HG03097 (cell line): ENCODE measurements around the gene VAV2.

ENCODE experiments used
- ATAC-seq: cut with Tn5 transposase; IDR thresholded peaks from one replicate; pipeline ENCODE4 v1.9.1; 2021; ENCODE audit not compliant: unreplicated experiment, low FRiP score

VAV2 gene

DNA sequence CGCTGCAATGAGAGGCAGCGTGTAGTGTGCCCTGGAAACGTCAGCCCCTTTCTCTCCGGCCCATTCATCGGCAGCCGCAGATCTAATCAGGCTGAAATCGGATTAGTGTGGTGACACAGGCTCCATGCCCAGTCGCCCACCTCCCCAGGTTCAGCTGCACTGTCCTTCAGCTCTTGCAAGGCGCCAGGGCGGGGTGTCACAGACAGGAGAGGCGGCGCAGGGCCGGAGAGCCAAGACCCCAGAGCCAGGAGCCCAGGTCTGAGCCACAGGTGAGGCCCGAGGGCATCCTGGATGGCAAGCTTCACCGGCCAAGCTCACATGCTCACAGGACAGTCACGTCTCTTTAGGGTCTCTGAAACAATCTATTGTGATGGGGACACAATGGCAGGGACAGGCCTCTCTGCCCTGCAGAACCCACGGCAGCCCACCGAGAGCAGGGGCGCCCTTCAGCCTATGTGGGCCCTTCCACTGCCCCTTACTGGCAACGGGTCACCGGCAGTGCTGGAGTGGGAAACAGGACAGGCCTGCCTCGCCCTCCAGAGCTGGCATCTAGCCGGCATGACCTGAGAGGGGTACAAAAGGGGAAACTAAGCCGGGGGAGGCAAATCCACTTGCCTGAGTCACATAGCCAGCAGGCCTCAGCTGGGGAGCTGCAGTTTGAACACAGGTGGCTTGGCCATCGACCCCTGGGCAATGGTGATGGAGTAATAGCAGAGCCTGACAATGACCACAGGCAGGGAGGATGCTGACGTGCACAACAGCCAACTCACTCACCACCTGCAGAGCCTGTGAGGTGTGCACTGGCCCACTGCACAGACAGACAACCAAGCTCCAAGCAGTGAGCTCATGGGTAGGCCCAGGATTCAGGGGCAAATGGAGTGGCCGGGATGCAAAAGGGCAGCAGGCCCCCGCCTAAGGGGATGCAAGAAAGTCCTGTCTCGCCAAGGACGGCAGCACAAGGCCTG is 48.1 kb downstream of the VAV2 start:
- ATAC-seq = no peak

DNA sequence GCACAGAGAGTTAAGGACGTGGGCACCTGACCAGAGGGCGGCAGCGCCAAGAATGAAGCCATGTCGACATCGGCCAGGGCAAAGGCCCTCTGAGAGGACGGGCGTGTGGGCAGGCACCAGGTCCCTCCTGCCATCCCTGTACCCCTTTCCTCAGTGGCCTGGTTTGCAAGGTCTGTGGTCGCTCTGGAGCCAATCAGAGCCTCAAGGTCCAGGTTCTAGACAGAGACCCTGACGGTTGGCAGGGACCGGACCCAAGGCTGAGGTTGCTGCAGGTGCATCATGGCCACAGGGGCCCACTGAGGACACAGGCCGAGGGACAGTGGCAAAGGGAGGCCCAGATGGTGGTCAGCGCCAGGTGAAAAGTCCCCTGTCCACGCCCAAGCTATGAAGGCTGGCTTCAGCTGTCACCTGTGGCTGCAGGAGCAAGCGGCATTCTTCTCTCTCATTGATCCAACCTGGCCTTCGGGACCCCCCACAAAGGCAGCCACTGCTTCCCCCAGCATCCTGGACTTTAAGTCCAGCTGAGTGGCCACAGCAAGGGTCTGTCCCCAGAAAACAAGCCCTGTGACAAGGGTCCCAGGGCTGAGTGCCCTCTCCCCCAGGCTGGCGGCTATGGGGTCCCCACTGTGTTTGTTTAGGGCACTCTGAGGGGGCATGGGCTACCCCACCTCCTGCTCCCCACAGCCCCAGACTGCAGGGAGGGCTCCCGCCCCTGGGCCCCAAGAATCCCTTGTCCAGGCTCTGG is 48.9 kb downstream of the VAV2 start:
- no peak for ATAC-seq

DNA sequence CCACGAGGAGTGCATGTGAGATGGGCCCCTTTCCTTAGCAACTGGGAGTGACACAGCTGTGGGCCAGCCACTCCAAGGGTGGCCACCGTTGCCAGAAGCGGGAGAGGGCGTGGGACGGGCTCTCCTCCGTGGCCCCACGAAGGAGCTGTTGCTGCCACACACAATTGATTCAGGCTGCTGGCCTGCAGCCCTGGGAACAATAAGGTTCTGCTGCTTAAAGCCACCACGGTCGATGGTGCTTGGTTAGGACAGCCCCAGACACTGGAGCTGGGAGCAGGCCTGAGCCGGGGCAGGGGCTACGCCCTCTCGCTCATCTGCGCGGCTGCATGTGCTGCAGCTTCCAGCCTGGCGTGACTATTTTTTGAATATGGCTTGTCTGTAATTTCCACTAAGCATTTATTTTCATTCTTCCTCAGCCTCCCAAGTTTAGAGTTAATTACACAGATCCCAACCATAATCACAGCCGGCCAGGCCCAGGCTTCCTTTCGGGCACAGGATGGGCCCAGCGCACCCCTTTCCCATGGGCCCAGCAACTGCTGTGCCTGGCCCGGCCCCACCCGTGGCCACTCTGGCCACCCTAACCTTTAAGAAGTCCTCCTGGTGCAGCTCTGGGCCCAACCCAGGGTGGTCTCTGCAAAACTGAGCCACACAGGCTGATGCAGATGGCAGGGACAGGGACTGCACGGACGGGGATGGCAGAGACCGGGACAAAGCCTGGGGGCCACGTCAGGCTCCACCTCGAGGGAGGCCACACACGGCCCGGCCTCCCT is 49.7 kb downstream of the VAV2 start:
- ATAC-seq = no peak

DNA sequence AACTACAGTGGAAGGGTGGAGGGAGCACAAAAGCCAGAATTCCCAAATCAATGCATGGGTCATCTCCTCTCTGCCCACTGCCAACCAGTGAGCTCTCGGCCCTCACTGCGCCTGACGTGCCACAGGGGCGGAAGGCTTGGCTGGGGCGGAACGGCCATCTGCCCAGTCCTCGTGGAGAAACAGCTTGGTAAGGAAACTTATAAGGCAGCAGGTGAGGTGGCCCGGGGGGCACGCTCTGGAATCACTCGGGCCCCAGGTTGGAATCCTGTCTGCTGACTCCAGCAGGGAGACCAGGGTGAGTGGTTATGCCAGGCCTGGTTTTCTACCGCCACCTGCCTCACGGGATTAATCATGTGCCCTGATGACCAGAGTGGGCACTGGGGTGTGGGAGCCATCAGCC is 52.3 kb downstream of the VAV2 start:
- ATAC-seq = no peak

DNA sequence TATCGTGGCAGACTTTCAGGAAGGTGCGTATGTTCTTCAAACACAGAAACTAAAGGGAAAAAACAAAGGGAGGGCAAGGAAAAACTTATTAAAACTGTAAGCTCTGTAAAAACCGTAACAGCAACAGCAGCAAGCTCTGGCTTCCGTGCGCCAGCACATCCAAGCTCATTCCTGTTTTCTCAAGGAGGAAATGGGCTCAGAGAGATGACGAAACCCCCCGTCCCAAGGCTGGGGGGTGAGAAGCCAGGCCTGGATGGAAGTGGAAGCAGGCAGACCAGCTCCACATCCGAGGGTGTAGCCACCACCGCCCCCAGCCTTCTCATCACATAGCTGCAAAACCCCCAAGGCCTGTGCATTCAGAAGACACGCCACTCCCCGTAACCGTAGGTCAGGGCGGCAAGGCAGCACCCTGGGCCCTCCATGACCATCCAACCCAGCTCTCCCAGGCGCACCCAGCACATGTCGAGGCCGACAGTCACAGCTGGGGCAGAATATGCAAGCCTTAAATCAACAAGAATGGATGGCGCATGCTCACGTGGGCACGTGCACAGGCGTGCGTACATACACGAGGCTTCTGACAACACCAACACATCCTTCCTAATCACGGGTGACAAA is 52.8 kb downstream of the VAV2 start:
- no peak for ATAC-seq

DNA sequence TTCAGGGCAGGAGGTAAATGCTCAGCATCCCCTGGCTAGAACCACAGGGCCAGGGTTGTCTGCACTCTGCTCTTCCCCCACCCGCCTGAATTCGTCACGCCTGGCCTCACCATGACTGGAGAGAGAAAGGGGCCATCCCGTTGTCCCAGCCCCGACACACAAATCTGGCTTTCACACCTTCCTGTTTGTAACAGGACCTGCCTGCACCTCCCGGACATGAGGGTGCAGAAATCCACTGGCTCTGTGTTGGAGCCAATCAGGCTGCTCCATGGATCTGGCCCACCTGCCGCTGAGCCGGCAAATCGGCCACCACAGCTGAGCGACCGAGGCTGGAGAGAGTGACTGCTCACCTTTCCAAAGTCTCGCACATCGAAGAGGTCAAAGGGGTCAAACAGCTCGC is 53.4 kb downstream of the VAV2 start:
- no peak for ATAC-seq

DNA sequence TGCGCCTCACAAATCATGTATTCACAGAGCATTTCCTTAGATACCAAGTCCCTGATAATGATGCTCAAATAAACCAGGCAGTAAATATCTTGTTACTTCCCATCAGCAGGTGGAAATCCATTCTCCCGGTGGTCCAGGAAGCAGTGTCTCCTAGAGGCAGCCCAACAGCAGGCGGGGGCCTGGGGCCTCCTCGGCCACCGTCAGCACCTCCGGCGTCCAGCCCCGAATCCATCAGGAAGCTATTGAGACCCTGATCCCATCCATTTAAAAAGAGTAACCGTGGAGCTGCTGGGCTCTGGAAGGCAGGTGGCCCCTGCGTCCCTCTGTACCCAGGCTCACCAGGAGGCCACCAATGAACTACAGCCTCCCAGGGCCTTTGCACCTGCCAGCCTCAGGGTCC is 54.0 kb downstream of the VAV2 start:
- ATAC-seq = no peak

DNA sequence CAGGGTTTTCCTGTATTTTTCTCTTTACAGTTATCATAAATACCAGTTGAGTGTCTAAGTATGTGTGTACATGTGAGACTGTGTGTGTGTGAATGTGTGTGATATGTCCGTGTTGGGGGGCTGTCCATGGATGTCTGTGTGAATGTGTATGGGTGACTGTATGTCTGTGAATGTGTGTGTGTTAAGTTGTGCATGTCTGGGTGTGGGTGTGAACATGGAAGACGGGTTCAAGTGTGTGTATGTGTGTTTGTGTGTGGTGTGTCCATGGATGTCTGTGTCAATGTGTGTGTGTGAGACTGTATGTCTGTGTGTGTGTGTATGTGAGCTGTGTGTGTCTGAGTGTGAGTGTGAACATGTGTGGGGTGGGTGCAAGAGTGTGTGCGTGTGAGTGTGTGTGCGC is 55.0 kb downstream of the VAV2 start:
- no peak for ATAC-seq

DNA sequence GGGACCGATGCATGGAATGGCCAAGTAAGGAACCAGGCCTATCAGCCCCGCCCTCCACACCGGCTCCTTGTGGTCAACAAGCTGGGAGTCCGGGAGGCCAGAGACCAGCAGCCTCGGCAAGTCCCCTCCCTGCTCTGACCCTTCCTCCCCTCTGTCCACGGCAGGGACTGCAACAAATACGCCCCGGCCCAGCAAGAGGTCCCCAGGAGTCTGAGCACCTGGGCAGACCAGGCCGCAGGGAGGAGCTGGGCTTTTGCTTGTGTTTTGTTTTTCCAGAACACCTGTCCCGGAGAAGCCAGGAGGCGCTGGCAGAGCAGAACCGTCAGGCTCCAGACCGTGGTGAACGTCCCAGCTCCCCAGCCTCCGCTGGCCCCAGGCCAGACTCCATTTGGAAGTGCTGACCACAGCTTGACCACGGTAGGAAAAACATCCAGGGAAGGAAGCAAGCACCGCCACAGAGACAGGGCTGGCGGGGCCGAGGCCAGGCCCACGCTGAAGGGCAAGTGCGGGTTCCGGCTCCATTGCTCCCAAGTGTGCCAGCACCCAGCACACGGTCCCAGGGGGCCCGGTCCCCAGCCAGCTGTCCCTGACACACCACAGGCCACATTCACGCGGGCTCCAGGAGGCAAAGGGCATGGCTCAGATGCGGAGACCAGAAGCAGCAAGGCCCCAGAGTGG is 56.7 kb downstream of the VAV2 start:
- ATAC-seq = no peak

DNA sequence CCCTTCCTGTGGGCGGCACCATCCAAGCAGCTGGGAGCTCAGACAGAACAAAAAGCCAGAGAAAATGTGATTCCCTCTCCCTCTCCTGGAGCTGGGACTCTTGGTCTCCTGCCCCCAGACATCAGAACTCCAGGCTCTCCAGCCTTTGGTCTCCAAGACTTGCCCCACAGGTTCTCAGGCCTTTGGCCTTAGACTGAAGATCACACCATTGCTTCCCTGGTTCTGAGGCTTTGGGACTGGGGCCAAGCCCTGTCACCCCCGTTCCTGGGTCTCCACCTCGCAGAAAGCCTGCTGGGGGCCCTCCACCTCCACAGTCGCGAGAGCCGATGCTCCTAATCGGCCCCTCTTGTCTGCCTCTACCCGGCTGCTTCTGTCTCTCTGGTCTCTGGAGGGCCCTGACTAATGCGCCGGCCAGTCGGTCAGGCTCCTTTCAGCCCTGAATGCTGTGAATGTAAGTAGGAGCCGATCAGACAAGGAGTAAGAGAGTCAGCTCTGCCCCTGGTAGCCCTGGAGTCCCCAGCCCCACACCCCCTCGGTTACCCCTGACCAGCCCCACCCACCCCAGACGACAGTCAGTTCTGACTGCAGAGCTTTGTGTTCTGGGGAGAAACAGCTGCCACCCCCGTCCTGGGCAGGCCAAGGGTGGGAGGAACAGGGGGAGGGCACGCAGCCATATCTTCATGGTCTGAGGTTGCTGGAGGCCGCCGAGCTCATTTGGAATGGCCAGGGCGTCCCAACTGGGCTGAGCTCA is 57.5 kb downstream of the VAV2 start:
- no peak for ATAC-seq

DNA sequence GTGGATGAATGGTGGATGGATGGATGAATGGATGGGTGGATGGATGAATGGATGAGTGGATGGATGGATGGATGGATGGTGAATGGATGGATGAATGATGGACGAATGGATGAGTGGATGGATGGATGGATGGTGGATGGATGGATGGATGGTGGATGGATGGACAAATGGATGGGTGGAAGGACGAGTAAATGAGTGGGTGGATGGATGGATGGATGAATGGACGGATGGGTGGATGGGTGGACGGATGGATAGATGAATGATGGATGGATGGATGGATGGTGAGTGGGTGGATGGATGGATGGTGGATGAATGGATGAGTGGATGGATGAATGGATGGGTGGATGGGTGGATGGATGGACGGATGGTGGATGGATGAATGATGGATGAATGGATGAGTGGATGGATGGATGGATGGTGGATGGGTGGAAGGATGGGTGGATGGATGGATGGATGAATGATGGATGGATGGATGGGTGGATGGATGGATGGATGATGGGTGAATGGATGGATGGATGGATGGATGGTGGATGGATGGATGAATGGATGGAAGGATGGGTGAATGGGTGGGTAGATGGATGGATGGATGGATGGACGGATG is 58.6 kb downstream of the VAV2 start:
- ATAC-seq = no peak

DNA sequence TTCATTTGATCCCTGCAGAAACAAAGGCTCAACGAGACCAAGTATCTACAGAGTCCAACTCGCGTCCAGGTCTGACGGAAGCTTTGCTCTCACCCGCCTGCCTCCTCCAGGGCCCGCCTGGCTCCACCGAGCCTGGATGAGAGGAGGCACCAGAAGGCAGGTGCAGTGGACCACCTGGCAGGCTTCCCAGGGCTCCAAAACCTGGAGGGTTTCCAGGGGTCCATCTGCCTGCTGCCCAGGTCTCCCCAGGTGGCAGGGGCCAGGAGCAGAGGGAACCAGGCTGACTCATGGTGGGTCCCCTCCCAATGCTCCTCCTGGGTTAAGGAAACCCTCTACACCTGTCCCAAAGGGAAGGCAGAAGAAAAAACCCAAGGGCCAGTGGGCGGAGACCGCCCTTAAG is 59.5 kb downstream of the VAV2 start:
- no peak for ATAC-seq

DNA sequence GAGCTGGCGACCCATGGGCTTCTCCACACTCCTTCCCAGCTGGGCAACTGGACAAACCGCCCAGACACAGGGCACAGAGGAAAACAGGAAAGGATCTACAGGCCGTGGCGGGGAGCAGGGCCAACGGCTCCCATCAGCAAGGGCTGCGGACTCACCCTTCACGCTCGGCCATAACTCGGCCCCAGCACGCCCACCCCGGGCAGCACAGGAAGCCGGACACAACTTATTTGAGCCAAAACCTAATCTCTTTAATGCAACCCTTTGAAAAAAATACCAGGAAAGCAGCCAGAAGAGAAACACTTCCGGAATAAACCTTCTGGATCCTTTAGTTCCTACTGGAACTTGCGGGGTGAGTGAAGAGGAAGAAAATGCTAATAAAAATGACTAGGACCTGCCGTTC is 59.9 kb downstream of the VAV2 start:
- ATAC-seq = no peak

DNA sequence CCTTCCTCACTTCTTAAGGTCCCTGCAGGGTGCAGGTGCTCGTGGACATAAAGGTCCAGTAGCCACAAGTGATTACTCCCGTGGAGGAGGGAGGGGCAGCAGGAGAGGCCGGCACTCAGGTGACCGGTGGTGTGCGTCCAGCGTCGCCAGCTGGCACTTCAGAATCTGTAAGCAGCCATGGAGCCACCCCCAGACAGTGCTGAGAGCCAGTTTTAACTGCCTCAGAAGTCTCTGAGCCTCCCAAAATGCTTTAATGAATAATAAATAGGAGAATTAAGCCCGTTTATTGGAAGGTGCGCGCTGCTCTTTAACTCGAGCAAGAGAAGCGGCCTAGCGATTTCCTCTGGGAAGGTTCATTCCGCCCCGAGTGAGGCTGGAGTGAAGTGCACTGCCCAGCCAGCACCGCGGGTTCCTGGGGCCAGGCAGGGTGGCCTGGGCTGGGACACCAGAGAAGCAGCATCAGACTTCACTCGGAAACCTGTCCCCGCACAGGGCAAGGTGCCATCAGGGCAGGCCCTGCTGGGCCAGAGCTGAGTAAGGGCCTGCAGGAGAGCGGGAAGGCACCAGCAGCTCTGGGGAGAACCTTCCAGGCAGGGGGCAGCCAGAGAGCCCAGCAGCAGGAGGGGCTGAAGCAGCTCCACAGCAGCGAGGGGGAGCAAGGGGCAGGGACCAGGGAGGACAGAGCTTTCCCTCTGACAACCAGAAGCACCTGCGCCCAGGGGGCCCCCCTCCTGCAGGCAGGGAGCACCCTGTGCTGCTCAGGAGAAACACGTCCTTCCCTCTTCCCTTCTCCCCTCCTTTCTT is 61.2 kb downstream of the VAV2 start:
- no peak for ATAC-seq

DNA sequence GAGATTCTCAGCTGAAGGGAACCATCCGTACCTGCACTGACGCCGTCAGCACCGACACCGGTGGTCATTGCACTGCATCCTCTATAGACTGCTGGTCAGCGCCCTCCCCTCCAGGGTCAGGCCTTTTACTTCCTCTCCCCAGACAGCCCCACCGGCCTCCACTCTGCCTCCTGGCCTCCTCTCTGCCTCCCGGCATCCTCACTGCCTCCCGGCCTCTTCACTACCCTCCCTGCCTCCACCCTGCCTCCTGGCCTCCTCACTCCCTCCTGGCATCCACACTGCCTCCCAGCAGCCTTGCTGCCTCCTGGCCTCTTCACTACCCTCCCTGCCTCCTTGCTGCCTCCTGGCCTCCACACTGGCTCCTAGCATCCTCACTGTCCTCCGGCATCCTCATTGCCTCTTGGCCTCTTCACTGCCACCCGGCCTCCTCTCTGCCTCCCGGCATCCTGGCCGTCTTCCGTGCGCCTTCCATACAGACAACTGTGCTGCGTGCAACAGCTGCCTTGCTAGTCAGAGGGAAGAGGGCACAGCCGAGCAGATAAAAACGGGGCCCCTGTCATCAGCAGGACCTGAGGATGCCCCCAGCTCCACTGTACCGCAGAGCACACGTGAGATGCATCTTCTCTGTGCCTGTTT is 62.0 kb downstream of the VAV2 start:
- no peak for ATAC-seq

DNA sequence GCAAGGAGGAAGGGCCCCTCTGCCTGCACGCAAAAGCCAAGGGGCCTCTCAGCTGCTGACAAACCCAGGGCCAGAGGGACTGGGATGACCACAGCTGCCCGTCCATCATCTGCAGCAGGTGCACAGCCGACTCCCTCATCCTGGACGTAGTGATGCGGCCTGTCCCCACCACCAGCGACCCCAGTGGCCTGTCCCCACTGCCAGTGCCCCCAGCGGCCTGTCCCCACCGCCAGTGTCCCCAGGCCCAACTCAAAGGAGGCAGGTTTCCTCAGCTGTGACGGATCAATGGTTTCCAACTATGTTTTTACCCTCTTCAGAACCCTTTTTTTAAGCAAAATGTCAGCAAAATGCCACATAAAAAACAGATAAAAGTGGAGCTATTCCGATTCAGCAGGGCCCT is 62.5 kb downstream of the VAV2 start:
- ATAC-seq = no peak

DNA sequence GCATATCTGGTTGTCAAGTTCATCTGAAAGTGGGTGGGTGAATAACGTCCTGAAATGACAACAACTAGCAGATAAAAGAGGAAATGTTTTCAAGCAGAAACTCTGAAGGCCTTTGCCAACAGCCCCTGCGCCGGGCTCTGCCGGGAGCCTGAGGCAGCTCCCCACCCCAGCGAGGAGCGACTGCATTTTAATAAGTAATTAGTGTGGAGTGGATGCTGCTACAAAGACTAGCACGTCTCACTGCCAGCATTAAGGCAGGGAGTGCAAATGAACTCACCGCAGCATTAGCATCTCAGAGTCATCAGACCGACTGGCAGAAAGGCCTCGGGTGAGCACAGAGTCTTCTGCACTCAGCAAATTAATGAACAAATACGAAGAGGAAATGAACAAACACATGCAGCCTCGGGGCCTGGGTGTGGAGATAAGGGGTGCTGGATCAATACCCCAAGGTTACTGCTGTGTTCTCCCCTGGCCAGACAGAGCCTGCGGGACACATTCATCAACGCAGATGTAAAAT is 63.8 kb downstream of the VAV2 start:
- no peak for ATAC-seq

DNA sequence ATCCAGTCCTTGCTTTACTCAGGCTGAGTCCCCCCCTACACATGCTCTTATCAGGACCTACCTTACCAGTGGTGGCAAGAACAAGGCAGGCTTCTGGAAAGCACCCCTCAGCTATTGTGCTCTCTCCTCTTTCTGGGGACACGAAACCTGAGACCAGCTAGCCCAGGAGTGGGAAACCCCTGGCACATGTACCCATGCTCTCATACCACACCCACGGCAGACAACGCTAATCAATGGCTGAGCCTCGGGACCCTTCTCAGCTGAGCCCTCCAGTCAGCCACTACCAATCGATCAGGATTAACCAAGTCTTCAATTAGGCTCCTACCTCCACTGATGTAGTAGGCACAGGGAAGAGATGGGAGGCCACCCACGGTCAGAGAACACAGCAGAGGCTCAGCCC is 65.1 kb downstream of the VAV2 start:
- no peak for ATAC-seq
